HCT116 (cell line): Measurements from ENCODE around the gene PNMT. TPM values are rescaled to one million over a fixed set of nuclear protein-coding genes. Genes with fewer than 3 reads are reported as not detected.

ENCODE experiments used
- ATAC-seq: fragments of 200-7000 bp; cut with Tn5 transposase; 2 replicates; pipeline ENCODE4 v1.9.1; 2020; ENCODE audit warnings: mild to moderate bottlenecking, moderate library complexity
- BruUV-seq: library from RNA; stranded (reverse); fragments of 400-500 nt; replicated peaks from 2 replicates; lab custom pipeline; 2021; lab: Mats Ljungman, UMichigan
- CTCF ChIA-PET: fragments of 300-600 bp; sonication (Branson Sonifier 250); formaldehyde crosslinking; loops from one replicate; lab custom pipeline; 2021; ENCODE audit warnings: antibody characterized with exemption; lab: Charles Lee
- POLR2A ChIA-PET: fragments of 300-600, 350-600 bp; sonication (Branson Sonifier 250); formaldehyde crosslinking; loops from one replicate; lab custom pipeline; 2021; ENCODE audit warnings: antibody characterized with exemption; lab: Charles Lee
- RAD21 ChIA-PET, 2 experiments: fragments of 300-600 bp; sonication (Branson Sonifier 250); formaldehyde crosslinking; loops; one replicate each; lab custom pipeline; 2023; ENCODE audit warnings: low total read pairs in 2 of 2; ENCODE audit not compliant: uncharacterized antibody in 2 of 2, unreplicated experiment in 2 of 2, low non-redundant PET in 1 of 2; lab: Charles Lee
- DNase-seq: peaks from one replicate; pipeline ENCODE4 v3.0.0-alpha.2; 2010; ENCODE audit warnings: low read depth, low spot score
- H2AFZ ChIP-seq: fragments of 200-600 bp; shearing (Covaris generic), sonication (generic); 2 replicates; pipeline ENCODE4 v1.6.1; 2017; ENCODE audit warnings: low read depth, mixed run types, mixed read lengths, antibody characterized with exemption, low read length; ENCODE audit not compliant: poor library complexity, severe bottlenecking
- H3K27ac ChIP-seq: 2 replicates; pipeline ENCODE4 v1.5.1; 2012; ENCODE audit warnings: low read depth, low read length
- H3K27me3 ChIP-seq: fragments of 200-600 bp; sonication (generic); 2 replicates; pipeline ENCODE4 v1.6.1; 2016; ENCODE audit warnings: mixed run types, low read length, mixed read lengths; ENCODE audit not compliant: insufficient read depth
- H3K36me3 ChIP-seq, 2 experiments: fragments of 200-500 bp in 1 of 2; fragments of 200-600 bp in 1 of 2; sonication (Bioruptor generic) in 1 of 2; sonication (generic) in 1 of 2; 2 replicates each; pipeline versions ENCODE4 v1.5.1 to v1.6.1; 2014 to 2016; ENCODE audit warnings: low read length in 2 of 2, inconsistent platforms in 1 of 2, mixed read lengths in 1 of 2, mixed run types in 1 of 2; ENCODE audit not compliant: insufficient read depth in 2 of 2, control insufficient read depth in 1 of 2
- H3K4me1 ChIP-seq, 2 experiments: fragments of 200-600 bp in 1 of 2; sonication (generic) in 1 of 2; 2 replicates each; pipeline versions ENCODE4 v1.5.1 to v1.6.1; 2012 to 2017; ENCODE audit warnings: low read length in 2 of 2, inconsistent platforms in 1 of 2, mild to moderate bottlenecking in 1 of 2, mixed read lengths in 1 of 2, mixed run types in 1 of 2, moderate library complexity in 1 of 2; ENCODE audit not compliant: insufficient read depth in 2 of 2, control insufficient read depth in 1 of 2
- H3K4me2 ChIP-seq: fragments of 200-600 bp; sonication (generic); 2 replicates; pipeline ENCODE4 v1.6.1; 2017; ENCODE audit warnings: mixed run types, low read length, mixed read lengths
- H3K4me3 ChIP-seq, 2 experiments: fragments of 200-600 bp in 1 of 2; sonication (generic) in 1 of 2; replicated peaks in 1 of 2; 2 replicates each; pipeline ENCODE4 v1.5.1; 2011 to 2016; ENCODE audit warnings: low read length in 2 of 2, control low read depth in 1 of 2, low read depth in 1 of 2, mild to moderate bottlenecking in 1 of 2, mixed read lengths in 1 of 2, mixed run types in 1 of 2
- H3K79me2 ChIP-seq: fragments of 200-600 bp; sonication (generic); 2 replicates; pipeline ENCODE4 v1.6.1; 2017; ENCODE audit warnings: mild to moderate bottlenecking, mixed run types, low read length, moderate library complexity, mixed read lengths; ENCODE audit not compliant: insufficient read depth
- H3K9ac ChIP-seq: fragments of 200-600 bp; sonication (generic); 2 replicates; pipeline ENCODE4 v1.6.1; 2016; ENCODE audit warnings: low read length, mixed read lengths
- H3K9me2 ChIP-seq: fragments of 200-600 bp; sonication (generic), shearing (Covaris generic); 2 replicates; pipeline ENCODE4 v1.6.1; 2017; ENCODE audit warnings: mixed run types, mild to moderate bottlenecking, moderate library complexity; ENCODE audit not compliant: insufficient read depth
- H3K9me3 ChIP-seq, 2 experiments: fragments of 200-500 bp in 1 of 2; fragments of 200-600 bp in 1 of 2; sonication (Bioruptor generic) in 1 of 2; sonication (generic) in 1 of 2; 2 replicates each; pipeline ENCODE4 v1.6.1; 2014 to 2017; ENCODE audit warnings: low read length in 2 of 2, mixed read lengths in 2 of 2, inconsistent platforms in 1 of 2, low read depth in 1 of 2, mild to moderate bottlenecking in 1 of 2, mixed run types in 1 of 2, moderate library complexity in 1 of 2; ENCODE audit not compliant: control insufficient read depth in 1 of 2, insufficient read depth in 1 of 2
- H4K20me1 ChIP-seq: fragments of 200-600 bp; sonication (generic), shearing (Covaris generic); 2 replicates; pipeline ENCODE4 v1.6.1; 2017; ENCODE audit warnings: mixed run types, mild to moderate bottlenecking, moderate library complexity; ENCODE audit not compliant: insufficient read depth
- CTCF ChIP-seq, 3 experiments: fragments of 200-600 bp in 1 of 3; sonication (generic) in 1 of 3; IDR thresholded peaks in 2 of 3; conservative IDR thresholded peaks in 1 of 3; 2 replicates each; pipeline ENCODE4 v1.5.1; 2012 to 2017; ENCODE audit warnings: low read depth in 2 of 3, low read length in 2 of 3, antibody characterized with exemption in 1 of 3, borderline replicate concordance in 1 of 3, control low read depth in 1 of 3, mild to moderate bottlenecking in 1 of 3, mixed read lengths in 1 of 3, mixed run types in 1 of 3, moderate library complexity in 1 of 3; ENCODE audit not compliant: insufficient read depth in 1 of 3
- EGR1 ChIP-seq: IDR thresholded peaks from 2 replicates; pipeline ENCODE4 v1.6.1; 2012; ENCODE audit warnings: low read depth
- EZH2 ChIP-seq: fragments of 200-600 bp; sonication (generic); IDR thresholded peaks from 2 replicates; pipeline ENCODE4 v1.6.1; 2017; ENCODE audit warnings: antibody characterized with exemption, mixed run types
- JUND ChIP-seq: IDR thresholded peaks from 2 replicates; pipeline ENCODE4 v1.6.1; 2012
- MAX ChIP-seq: IDR thresholded peaks from 2 replicates; pipeline ENCODE4 v1.6.1; 2012
- POLR2A ChIP-seq: IDR thresholded peaks from 2 replicates; pipeline ENCODE4 v1.7.0; 2011; ENCODE audit warnings: borderline replicate concordance; ENCODE audit not compliant: insufficient read depth, insufficient read length; ENCODE audit errors: extremely low read depth
- REST ChIP-seq: IDR thresholded peaks from 2 replicates; pipeline ENCODE4 v1.6.1; 2012; ENCODE audit warnings: low read depth
- ZBTB33 ChIP-seq: IDR thresholded peaks from 2 replicates; pipeline ENCODE4 v1.6.1; 2011; ENCODE audit warnings: mild to moderate bottlenecking, low read length, moderate library complexity; ENCODE audit not compliant: insufficient replicate concordance; ENCODE audit errors: extremely low read depth
- intact Hi-C: fragments of 100-400 bp; cut with micrococcal nuclease; formaldehyde crosslinking; loops from 2 replicates; pipeline ENCODE4 v1.10.0; 2022
- total RNA-seq: library from RNA; stranded (reverse); gene quantifications from one replicate; pipeline ENCODE4 v1.2.1, GENCODE V29; 2021; ENCODE audit not compliant: unreplicated experiment

Gene PNMT
- total RNA-seq, 1 experiment from 2014 or later: not detected

GRCh38 chr17:39660011-39660360 is 8.3 kb upstream of the PNMT start:
- H3K4me1 ChIP-seq: peaks cover 22 to 27% of the 10 kb centered on the region in 2 experiments
- H3K9ac ChIP-seq: no peak overlapping the region
- CTCF ChIA-PET: no interaction called here
- POLR2A ChIA-PET: no interaction called here
- H3K9me3 ChIP-seq: no peaks in the 10 kb centered on the region
- TF ChIP-seq CTCF (IDR thresholded peaks at IDR 0.05 in 2 of 3, conservative IDR thresholded peaks at IDR 0.05 in 1 of 3; ENCODE audit: borderline replicate concordance in 1 of 3, insufficient read depth in 1 of 3, low read depth in 2 of 3, low read length in 2 of 3) (no peak), POLR2A (no peak), EGR1 (no peak), ZBTB33 (no peak), EZH2 (no peak), REST (no peak), MAX (no peak), JUND (no peak)
- TF ChIP-seq, all 23 proteins: peak for 0
- no TSS peak for BruUV-seq
- Histone ChIP-seq H3K27me3 (no peaks in the 10 kb centered on the region), H3K4me3 (no peak overlapping the region), H3K36me3 (peaks cover 2 to 5% of the 10 kb centered on the region in 2 experiments; a peak in 1 of 4 replicates), H3K79me2 (no peaks in the 10 kb centered on the region), H2AFZ (no peak overlapping the region), H3K27ac (no peak overlapping the region), H3K9me2 (no peaks in the 10 kb centered on the region), H3K4me2 (no peak overlapping the region), H4K20me1 (no peaks in the 10 kb centered on the region)
- ATAC-seq: no peak
- RAD21 ChIA-PET: no interaction called here
- DNase-seq: no peak
- intact Hi-C loops: no loop called here
